Endothelial cell (in vitro differentiated cells): ENCODE results near the gene PPP1R9A. TPM values are rescaled to one million over a fixed set of nuclear protein-coding genes. Genes with fewer than 3 reads are reported as not detected.
A peak's percentile ranks its signal among the peaks of the same experiment; 100 is the strongest.

ENCODE experiments used
- DNase-seq: peaks from one replicate; pipeline ENCODE4 v3.0.0; 2021; ENCODE audit warnings: low spot score
- H3K27ac Mint-ChIP-seq: one replicate; pipeline ENCODE4 v1.8.0; 2021; ENCODE audit warnings: mixed read lengths, inconsistent platforms; ENCODE audit not compliant: unreplicated experiment
- H3K27me3 Mint-ChIP-seq: one replicate; pipeline ENCODE4 v1.8.0; 2021; ENCODE audit warnings: mild to moderate bottlenecking, moderate library complexity, mixed read lengths, inconsistent platforms; ENCODE audit not compliant: unreplicated experiment
- H3K36me3 Mint-ChIP-seq: one replicate; pipeline ENCODE4 v1.8.0; 2021; ENCODE audit warnings: mild to moderate bottlenecking, low read depth, mixed read lengths, inconsistent platforms; ENCODE audit not compliant: unreplicated experiment
- H3K4me1 Mint-ChIP-seq: one replicate; pipeline ENCODE4 v1.8.0; 2021; ENCODE audit warnings: mild to moderate bottlenecking, mixed read lengths, inconsistent platforms; ENCODE audit not compliant: unreplicated experiment
- H3K4me3 Mint-ChIP-seq: one replicate; pipeline ENCODE4 v1.8.0; 2021; ENCODE audit warnings: mild to moderate bottlenecking, mixed read lengths, inconsistent platforms; ENCODE audit not compliant: unreplicated experiment
- H3K9me3 Mint-ChIP-seq: one replicate; pipeline ENCODE4 v1.8.0; 2021; ENCODE audit warnings: mixed read lengths, inconsistent platforms; ENCODE audit not compliant: unreplicated experiment
- CTCF ChIP-seq: fragments of 200-600 bp; sonication (generic); IDR thresholded peaks from one replicate; pipeline ENCODE4 v1.5.0; 2021; ENCODE audit warnings: antibody characterized with exemption; ENCODE audit not compliant: unreplicated experiment
- long read RNA-seq: library from polyadenylated mRNA; unstranded; transcript quantifications from one replicate; pipeline ENCODE4 v2.0.0, GENCODE V29; 2020; ENCODE audit not compliant: unreplicated experiment
- total RNA-seq: library from RNA; stranded (reverse); fragmentation: NEBNext Ultra II Directional; extraction: Animal tissue kit (Norgen Biotek cat#: 25700); gene quantifications from one replicate; pipeline ENCODE4 v1.2.1, GENCODE V29; 2021; ENCODE audit not compliant: unreplicated experiment

PPP1R9A gene
- total RNA-seq: 22.2 TPM
- long read RNA-seq, partial matches to known transcripts: 1 of 4 reads
- long read RNA-seq, other reads (novel, unspliced or antisense): 3 of 4 reads

DNA sequence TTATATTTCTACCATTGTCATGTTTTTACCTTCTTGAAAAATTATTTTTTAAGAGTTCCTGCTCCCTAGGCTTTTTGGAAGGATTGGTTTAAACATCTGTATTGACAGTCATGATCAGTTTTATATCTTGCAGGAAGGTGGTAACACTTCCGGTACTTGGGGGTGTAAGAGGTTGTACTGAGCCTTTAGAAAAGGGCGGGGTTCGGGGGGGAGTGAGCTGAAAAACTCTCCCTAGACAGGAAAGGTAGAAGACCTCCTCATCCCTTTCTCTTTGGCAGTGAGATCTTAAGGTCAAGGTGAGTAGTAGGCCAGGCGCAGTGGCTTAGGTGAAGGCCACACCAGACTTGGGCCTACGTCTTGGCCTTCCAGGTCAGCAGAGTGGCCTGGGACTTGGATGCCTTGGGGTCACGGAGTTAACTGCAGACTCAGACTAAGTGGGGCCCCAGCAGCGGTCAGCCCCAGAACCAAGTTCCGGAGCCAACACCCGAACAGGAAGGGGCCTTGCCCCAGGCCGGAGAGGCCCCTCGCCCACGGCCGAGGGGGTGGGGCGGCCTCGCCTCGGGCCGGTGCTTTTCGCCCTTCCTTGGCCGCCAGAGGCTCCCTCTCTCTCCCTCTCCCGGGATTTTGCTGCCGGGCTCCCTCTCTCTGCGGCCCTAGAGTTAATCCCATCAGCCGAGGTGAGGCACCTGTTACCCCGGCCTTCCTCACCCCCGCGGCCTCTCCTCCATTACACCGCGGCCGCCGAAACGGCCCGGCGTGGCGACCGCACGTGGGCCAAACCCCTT lies at the start of gene PPP1R9A:
Gene PPP1R9A, plus strand, starts transcription at position 569 of the 785 bp plus-strand sequence. CDS start 2,520 bp downstream, outside the sequence.
- TF ChIP-seq CTCF: no peak
- H3K27ac Mint-ChIP-seq: peak within 1 kb of the TSS; percentile 70
- peaks cover 22% of the 10 kb centered on the region for H3K4me1 Mint-ChIP-seq
- no peak for DNase-seq
- no peaks in the 10 kb centered on the region for H3K9me3 Mint-ChIP-seq
- H3K36me3 Mint-ChIP-seq: no peaks in the 10 kb centered on the region
- peak within 1 kb of the TSS; percentile 93 for H3K4me3 Mint-ChIP-seq
- peaks cover 6% of the 10 kb centered on the region for H3K27me3 Mint-ChIP-seq

- Mint-ChIP-seq H3K36me3 (no peaks in the 10 kb centered on the region), H3K4me1 (no peaks in the 10 kb centered on the region), H3K27me3 (peaks cover 2% of the 10 kb centered on the region), H3K4me3 (no peak overlapping the region), H3K9me3 (no peaks in the 10 kb centered on the region), H3K27ac (no peak overlapping the region)
- DNase-seq: no peak
- TF ChIP-seq CTCF: no peak
Measured at GRCh38 chr7:94871132-94871531, 36.3 kb upstream of the PPP1R9A start.

DNA sequence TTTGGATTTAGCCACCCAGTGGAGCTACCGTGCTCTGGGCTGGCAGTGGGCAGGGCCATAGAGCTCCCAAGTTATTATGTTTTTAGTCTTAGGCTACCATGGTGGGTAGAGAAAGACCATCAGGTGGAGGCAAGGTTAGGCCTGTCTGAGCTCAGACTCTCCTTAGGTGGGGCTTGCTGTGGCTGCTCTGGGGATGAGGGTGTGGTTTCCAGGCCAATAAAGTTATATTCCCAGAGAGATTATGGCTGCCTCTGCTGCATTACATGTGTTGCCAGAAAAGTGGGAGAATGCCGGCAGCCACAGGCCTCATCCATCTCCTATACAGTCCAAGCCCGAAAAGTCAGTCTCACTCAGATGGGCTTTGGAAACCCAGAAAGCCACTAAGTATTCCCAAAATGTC lies 34.2 kb upstream of the PPP1R9A start:
- Mint-ChIP-seq H3K4me3 (no peak overlapping the region), H3K36me3 (peaks cover 5% of the 10 kb centered on the region), H3K9me3 (peaks cover under 1% of the 10 kb centered on the region), H3K27ac (no peak overlapping the region), H3K27me3 (peaks cover 2% of the 10 kb centered on the region), H3K4me1 (no peaks in the 10 kb centered on the region)
- DNase-seq: no peak
- no peak for TF ChIP-seq CTCF

GRCh38 chr7:94874036-94874785 lies 33.2 kb upstream of the PPP1R9A start:
- Mint-ChIP-seq H3K27ac (no peak overlapping the region), H3K4me1 (no peaks in the 10 kb centered on the region), H3K36me3 (peaks cover 10% of the 10 kb centered on the region), H3K4me3 (no peak overlapping the region), H3K27me3 (peaks cover 2% of the 10 kb centered on the region), H3K9me3 (peaks cover 11% of the 10 kb centered on the region)
- no peak for DNase-seq
- no peak for TF ChIP-seq CTCF
